ENCODE data around the gene KNL1.
"Not testable (repeated sequence)": the region's sequence is repeated elsewhere in the genome, so short reads cannot be mapped to it uniquely, and the experiment has no call there.

The KNL1 gene

GRCh38 chr15:40564591-40565332 lies 29.3 kb upstream of the KNL1 start, which contains the start of gene CCDC32:
TSS of gene CCDC32 (minus strand) at chr15:40565042. CDS start at chr15:40563015, 2,027 bp downstream.
- H3K27me3 ChIP-seq (ENCODE audit: control insufficient read depth, insufficient read depth, low read length) = no peaks in the 10 kb centered on the region
- peak within 1 kb of the TSS; percentile 81 for H3K4me3 ChIP-seq (ENCODE audit: low read length)
- peak within 1 kb of the TSS; percentile 85 for H3K27ac ChIP-seq (ENCODE audit: low read depth, low read length)
- H3K36me3 ChIP-seq (ENCODE audit: control insufficient read depth, insufficient read depth, low read length) = peaks cover 3% of the 10 kb centered on the region
- peak within 1 kb of the TSS; percentile 82 for H3K9ac ChIP-seq (ENCODE audit: low read length)
- peaks cover 3% of the 10 kb centered on the region for H3K4me1 ChIP-seq (ENCODE audit: control insufficient read depth, insufficient read depth, low read length)

GRCh38 chr15:40565333-40566238 lies 28.5 kb upstream of the KNL1 start:
- H3K4me3 ChIP-seq (ENCODE audit: low read length) = peak overlapping the region; percentile 81
- no peak overlapping the region for H3K9ac ChIP-seq (ENCODE audit: low read length)
- peaks cover 8% of the 10 kb centered on the region for H3K4me1 ChIP-seq (ENCODE audit: control insufficient read depth, insufficient read depth, low read length)
- H3K27me3 ChIP-seq (ENCODE audit: control insufficient read depth, insufficient read depth, low read length) = no peaks in the 10 kb centered on the region
- H3K27ac ChIP-seq (ENCODE audit: low read depth, low read length) = peak overlapping the region; percentile 85
- H3K36me3 ChIP-seq (ENCODE audit: control insufficient read depth, insufficient read depth, low read length) = peaks cover 3% of the 10 kb centered on the region

- peaks cover 3% of the 10 kb centered on the region for H3K36me3 ChIP-seq (ENCODE audit: control insufficient read depth, insufficient read depth, low read length)
- no peak overlapping the region for H3K27ac ChIP-seq (ENCODE audit: low read depth, low read length)
- H3K4me3 ChIP-seq (ENCODE audit: low read length) = no peak overlapping the region
- peaks cover 8% of the 10 kb centered on the region for H3K4me1 ChIP-seq (ENCODE audit: control insufficient read depth, insufficient read depth, low read length)
- no peaks in the 10 kb centered on the region for H3K27me3 ChIP-seq (ENCODE audit: control insufficient read depth, insufficient read depth, low read length)
- no peak overlapping the region for H3K9ac ChIP-seq (ENCODE audit: low read length)
These were observed 26.9 kb upstream of the KNL1 start for GRCh38 chr15:40567111-40567510.

GRCh38 chr15:40569129-40569953 lies 24.7 kb upstream of the KNL1 start, which contains the start of gene RPUSD2:
TSS of gene RPUSD2 (plus strand) at chr15:40569299. CDS start at chr15:40569338, 39 bp downstream.
- Histone ChIP-seq H3K27me3 (ENCODE audit: control insufficient read depth, insufficient read depth, low read length) (no peaks in the 10 kb centered on the region), H3K36me3 (ENCODE audit: control insufficient read depth, insufficient read depth, low read length) (peaks cover 2% of the 10 kb centered on the region), H3K4me3 (ENCODE audit: low read length) (peak within 1 kb of the TSS; percentile 73), H3K9ac (ENCODE audit: low read length) (peak within 1 kb of the TSS; percentile 19), H3K4me1 (ENCODE audit: control insufficient read depth, insufficient read depth, low read length) (peaks cover 8% of the 10 kb centered on the region), H3K27ac (ENCODE audit: low read depth, low read length) (peak within 1 kb of the TSS; percentile 67)

GRCh38 chr15:40575113-40575512 lies 18.9 kb upstream of the KNL1 start:
- no peaks in the 10 kb centered on the region for H3K27me3 ChIP-seq (ENCODE audit: control insufficient read depth, insufficient read depth, low read length)
- peaks cover 2% of the 10 kb centered on the region for H3K4me1 ChIP-seq (ENCODE audit: control insufficient read depth, insufficient read depth, low read length)
- H3K9ac ChIP-seq (ENCODE audit: low read length) = no peak overlapping the region
- H3K4me3 ChIP-seq (ENCODE audit: low read length) = no peak overlapping the region
- H3K36me3 ChIP-seq (ENCODE audit: control insufficient read depth, insufficient read depth, low read length) = peaks cover 2% of the 10 kb centered on the region
- no peak overlapping the region for H3K27ac ChIP-seq (ENCODE audit: low read depth, low read length)

- H3K4me1 ChIP-seq (ENCODE audit: control insufficient read depth, insufficient read depth, low read length); H3K9ac ChIP-seq (ENCODE audit: low read length); H3K27me3 ChIP-seq (ENCODE audit: control insufficient read depth, insufficient read depth, low read length); H3K36me3 ChIP-seq (ENCODE audit: control insufficient read depth, insufficient read depth, low read length); H3K27ac ChIP-seq (ENCODE audit: low read depth, low read length); H3K4me3 ChIP-seq (ENCODE audit: low read length): not testable (repeated sequence)
These were observed 17.1 kb upstream of the KNL1 start for GRCh38 chr15:40576914-40577313.

- no peaks in the 10 kb centered on the region for H3K4me1 ChIP-seq (ENCODE audit: control insufficient read depth, insufficient read depth, low read length)
- H3K27me3 ChIP-seq (ENCODE audit: control insufficient read depth, insufficient read depth, low read length) = no peaks in the 10 kb centered on the region
- H3K4me3 ChIP-seq (ENCODE audit: low read length) = no peak overlapping the region
- no peak overlapping the region for H3K9ac ChIP-seq (ENCODE audit: low read length)
- peaks cover 2% of the 10 kb centered on the region for H3K36me3 ChIP-seq (ENCODE audit: control insufficient read depth, insufficient read depth, low read length)
- no peak overlapping the region for H3K27ac ChIP-seq (ENCODE audit: low read depth, low read length)
These were observed 15.2 kb upstream of the KNL1 start for GRCh38 chr15:40578892-40579291.

- H3K27ac ChIP-seq (ENCODE audit: low read depth, low read length); H3K36me3 ChIP-seq (ENCODE audit: control insufficient read depth, insufficient read depth, low read length); H3K4me1 ChIP-seq (ENCODE audit: control insufficient read depth, insufficient read depth, low read length); H3K27me3 ChIP-seq (ENCODE audit: control insufficient read depth, insufficient read depth, low read length); H3K9ac ChIP-seq (ENCODE audit: low read length); H3K4me3 ChIP-seq (ENCODE audit: low read length): not testable (repeated sequence)
These were observed 12.3 kb upstream of the KNL1 start for GRCh38 chr15:40581796-40582195.

- Histone ChIP-seq H3K9ac (ENCODE audit: low read length) (no peak overlapping the region), H3K4me3 (ENCODE audit: low read length) (peak overlapping the region; percentile 55), H3K27ac (ENCODE audit: low read depth, low read length) (no peak overlapping the region), H3K4me1 (ENCODE audit: control insufficient read depth, insufficient read depth, low read length) (no peaks in the 10 kb centered on the region), H3K36me3 (ENCODE audit: control insufficient read depth, insufficient read depth, low read length) (no peaks in the 10 kb centered on the region), H3K27me3 (ENCODE audit: control insufficient read depth, insufficient read depth, low read length) (no peaks in the 10 kb centered on the region)
These were observed 11.3 kb upstream of the KNL1 start for GRCh38 chr15:40582726-40583246.

- H3K4me1 ChIP-seq (ENCODE audit: control insufficient read depth, insufficient read depth, low read length) = no peaks in the 10 kb centered on the region
- no peak overlapping the region for H3K27ac ChIP-seq (ENCODE audit: low read depth, low read length)
- no peaks in the 10 kb centered on the region for H3K27me3 ChIP-seq (ENCODE audit: control insufficient read depth, insufficient read depth, low read length)
- no peaks in the 10 kb centered on the region for H3K36me3 ChIP-seq (ENCODE audit: control insufficient read depth, insufficient read depth, low read length)
- no peak overlapping the region for H3K4me3 ChIP-seq (ENCODE audit: low read length)
- no peak overlapping the region for H3K9ac ChIP-seq (ENCODE audit: low read length)
These were observed 9.9 kb upstream of the KNL1 start for GRCh38 chr15:40584191-40584590.

GRCh38 chr15:40590667-40591050 lies 3.4 kb upstream of the KNL1 start:
- Histone ChIP-seq H3K27ac (ENCODE audit: low read depth, low read length) (no peak overlapping the region), H3K9ac (ENCODE audit: low read length) (no peak overlapping the region), H3K36me3 (ENCODE audit: control insufficient read depth, insufficient read depth, low read length) (no peaks in the 10 kb centered on the region), H3K4me3 (ENCODE audit: low read length) (no peak overlapping the region), H3K4me1 (ENCODE audit: control insufficient read depth, insufficient read depth, low read length) (peaks cover 4% of the 10 kb centered on the region), H3K27me3 (ENCODE audit: control insufficient read depth, insufficient read depth, low read length) (no peaks in the 10 kb centered on the region)

- H3K36me3 ChIP-seq (ENCODE audit: control insufficient read depth, insufficient read depth, low read length) = no peaks in the 10 kb centered on the region
- no peak overlapping the region for H3K4me3 ChIP-seq (ENCODE audit: low read length)
- no peaks in the 10 kb centered on the region for H3K27me3 ChIP-seq (ENCODE audit: control insufficient read depth, insufficient read depth, low read length)
- no peak overlapping the region for H3K27ac ChIP-seq (ENCODE audit: low read depth, low read length)
- no peak overlapping the region for H3K9ac ChIP-seq (ENCODE audit: low read length)
- peaks cover 4% of the 10 kb centered on the region for H3K4me1 ChIP-seq (ENCODE audit: control insufficient read depth, insufficient read depth, low read length)
These were observed 2.7 kb upstream of the KNL1 start for GRCh38 chr15:40591389-40591788.
